GM23338 (cell line): ENCODE measurements around the gene ANKRD65.

Experiments used
- EZH2phosphoT487 ChIP-seq: fragments of 200-600 bp; sonication (generic); IDR thresholded peaks from one replicate; pipeline ENCODE4 v1.8.1; 2018; ENCODE audit warnings: antibody characterized with exemption; ENCODE audit not compliant: unreplicated experiment
- JUNB ChIP-seq: IDR thresholded peaks from one replicate; pipeline ENCODE4 v1.6.1; 2016; ENCODE audit warnings: antibody characterized with exemption; ENCODE audit not compliant: unreplicated experiment
- STAT1 ChIP-seq: IDR thresholded peaks from one replicate; pipeline ENCODE4 v1.6.1; 2016; ENCODE audit warnings: antibody characterized with exemption; ENCODE audit not compliant: unreplicated experiment
- TF ChIP-seq, protein P1 (sequence below), 2 experiments: fragments of 200-600 bp in 1 of 2; sonication (generic) in 1 of 2; conservative IDR thresholded peaks; 2 replicates each; pipeline versions ENCODE4 v1.5.1 to v1.6.1; 2016 to 2017; ENCODE audit warnings: antibody characterized with exemption in 2 of 2, low read depth in 2 of 2, mild to moderate bottlenecking in 2 of 2, moderate library complexity in 1 of 2

GRCh38 chr1:1402072-1402900 lies 18.8 kb downstream of the ANKRD65 start:
- TF ChIP-seq, protein P1, sequence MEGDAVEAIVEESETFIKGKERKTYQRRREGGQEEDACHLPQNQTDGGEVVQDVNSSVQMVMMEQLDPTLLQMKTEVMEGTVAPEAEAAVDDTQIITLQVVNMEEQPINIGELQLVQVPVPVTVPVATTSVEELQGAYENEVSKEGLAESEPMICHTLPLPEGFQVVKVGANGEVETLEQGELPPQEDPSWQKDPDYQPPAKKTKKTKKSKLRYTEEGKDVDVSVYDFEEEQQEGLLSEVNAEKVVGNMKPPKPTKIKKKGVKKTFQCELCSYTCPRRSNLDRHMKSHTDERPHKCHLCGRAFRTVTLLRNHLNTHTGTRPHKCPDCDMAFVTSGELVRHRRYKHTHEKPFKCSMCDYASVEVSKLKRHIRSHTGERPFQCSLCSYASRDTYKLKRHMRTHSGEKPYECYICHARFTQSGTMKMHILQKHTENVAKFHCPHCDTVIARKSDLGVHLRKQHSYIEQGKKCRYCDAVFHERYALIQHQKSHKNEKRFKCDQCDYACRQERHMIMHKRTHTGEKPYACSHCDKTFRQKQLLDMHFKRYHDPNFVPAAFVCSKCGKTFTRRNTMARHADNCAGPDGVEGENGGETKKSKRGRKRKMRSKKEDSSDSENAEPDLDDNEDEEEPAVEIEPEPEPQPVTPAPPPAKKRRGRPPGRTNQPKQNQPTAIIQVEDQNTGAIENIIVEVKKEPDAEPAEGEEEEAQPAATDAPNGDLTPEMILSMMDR (conservative IDR thresholded peaks at IDR 0.05; ENCODE audit: low read depth in 2 of 2), result peak; percentile 77 to 82
- TF ChIP-seq EZH2phosphoT487 (no peak), STAT1 (no peak), JUNB (no peak)
